BLaER1 (cell line): Measurements from ENCODE around the gene PAX8.
A peak's percentile ranks its signal among the peaks of the same experiment; 100 is the strongest.

ENCODE experiments used
- H3K27ac ChIP-seq: shearing (Covaris generic); formaldehyde crosslinking; 2 replicates; pipeline ENCODE4 v1.8.1; 2022
- H3K27me3 ChIP-seq: shearing (Covaris generic); formaldehyde crosslinking; 2 replicates; pipeline ENCODE4 v1.8.1; 2022
- H3K36me3 ChIP-seq: shearing (Covaris generic); formaldehyde crosslinking; 2 replicates; pipeline ENCODE4 v1.8.1; 2022
- H3K4me1 ChIP-seq: shearing (Covaris generic); formaldehyde crosslinking; 2 replicates; pipeline ENCODE4 v1.8.1; 2022
- H3K4me2 ChIP-seq: shearing (Covaris generic); formaldehyde crosslinking; 2 replicates; pipeline ENCODE4 v1.8.1; 2022
- H3K4me3 ChIP-seq: shearing (Covaris generic); formaldehyde crosslinking; 2 replicates; pipeline ENCODE4 v1.8.1; 2022
- H3K9ac ChIP-seq: shearing (Covaris generic); formaldehyde crosslinking; 2 replicates; pipeline ENCODE4 v1.8.1; 2022
- H3K9me3 ChIP-seq: shearing (Covaris generic); formaldehyde crosslinking; 2 replicates; pipeline ENCODE4 v1.8.1; 2022
- H4K20me1 ChIP-seq: shearing (Covaris generic); formaldehyde crosslinking; 2 replicates; pipeline ENCODE4 v1.8.1; 2022
- Cebpa-rat ChIP-seq: shearing (Covaris generic); IDR thresholded peaks from 2 replicates; pipeline ENCODE4 v1.8.1; 2022

Gene PAX8

DNA sequence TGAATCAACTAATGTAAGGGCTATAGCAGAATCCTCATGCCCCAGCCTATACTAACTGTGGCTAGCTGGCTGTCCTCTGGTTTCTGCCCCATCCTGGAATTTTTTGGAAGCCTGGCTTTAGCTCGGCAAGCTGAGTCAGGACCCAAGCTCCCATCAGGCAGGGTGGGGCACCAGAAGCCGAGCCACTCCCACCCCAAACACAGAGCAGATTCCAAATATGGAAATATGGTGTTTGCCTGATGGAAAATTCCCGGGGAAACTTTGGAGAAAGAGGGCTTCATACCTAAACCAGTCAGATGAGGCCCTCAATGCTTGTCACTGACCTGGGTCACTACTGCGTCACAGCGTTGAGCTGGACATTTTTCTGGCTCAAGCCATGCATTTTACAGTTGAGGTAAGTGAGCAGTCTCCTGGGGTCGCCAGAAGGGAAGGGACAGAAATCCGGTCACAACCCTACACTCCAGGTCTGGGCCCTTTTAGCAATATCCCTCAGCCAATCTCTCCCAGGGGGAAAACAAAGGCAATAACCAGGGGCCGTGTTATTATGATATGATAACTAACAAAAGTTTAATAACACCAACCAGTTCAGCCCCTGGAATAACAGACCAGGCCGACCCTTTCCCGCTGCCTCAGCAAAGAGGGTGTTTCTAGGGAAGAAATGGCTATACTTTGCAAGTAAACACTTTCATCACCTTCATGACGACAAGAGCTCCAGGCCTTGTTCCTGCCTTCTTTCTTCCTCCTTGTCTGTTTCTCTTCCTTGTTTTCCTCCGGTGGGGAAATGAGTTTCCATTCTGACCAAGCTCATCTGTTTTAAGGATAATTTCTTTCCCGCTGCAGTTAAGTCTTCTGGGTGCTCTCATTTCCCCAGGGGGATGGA lies 67.3 kb downstream of the PAX8 start:
- no peak for TF ChIP-seq Cebpa-rat
- Histone ChIP-seq H3K27ac (no peak overlapping the region), H3K4me2 (peak overlapping the region; percentile 55)

GRCh38 chr2:113209646-113210171 lies 69.0 kb downstream of the PAX8 start:
- Histone ChIP-seq H4K20me1 (no peaks in the 10 kb centered on the region), H3K4me3 (no peak overlapping the region), H3K36me3 (no peaks in the 10 kb centered on the region), H3K9ac (no peak overlapping the region), H3K27ac (no peak overlapping the region), H3K4me1 (peaks cover 48% of the 10 kb centered on the region), H3K4me2 (peak overlapping the region; percentile 43), H3K27me3 (peaks cover 8% of the 10 kb centered on the region; the same call in 1 of the 2 replicates), H3K9me3 (no peaks in the 10 kb centered on the region)
- TF ChIP-seq Cebpa-rat = no peak

More for the DNA sequence above, 67.3 kb downstream of the PAX8 start:
- Histone ChIP-seq H4K20me1 (no peaks in the 10 kb centered on the region), H3K9me3 (no peaks in the 10 kb centered on the region), H3K9ac (no peak overlapping the region), H3K27me3 (peaks cover 8% of the 10 kb centered on the region; the same call in 1 of the 2 replicates), H3K4me3 (no peak overlapping the region), H3K4me1 (peaks cover 60% of the 10 kb centered on the region), H3K36me3 (no peaks in the 10 kb centered on the region)

DNA sequence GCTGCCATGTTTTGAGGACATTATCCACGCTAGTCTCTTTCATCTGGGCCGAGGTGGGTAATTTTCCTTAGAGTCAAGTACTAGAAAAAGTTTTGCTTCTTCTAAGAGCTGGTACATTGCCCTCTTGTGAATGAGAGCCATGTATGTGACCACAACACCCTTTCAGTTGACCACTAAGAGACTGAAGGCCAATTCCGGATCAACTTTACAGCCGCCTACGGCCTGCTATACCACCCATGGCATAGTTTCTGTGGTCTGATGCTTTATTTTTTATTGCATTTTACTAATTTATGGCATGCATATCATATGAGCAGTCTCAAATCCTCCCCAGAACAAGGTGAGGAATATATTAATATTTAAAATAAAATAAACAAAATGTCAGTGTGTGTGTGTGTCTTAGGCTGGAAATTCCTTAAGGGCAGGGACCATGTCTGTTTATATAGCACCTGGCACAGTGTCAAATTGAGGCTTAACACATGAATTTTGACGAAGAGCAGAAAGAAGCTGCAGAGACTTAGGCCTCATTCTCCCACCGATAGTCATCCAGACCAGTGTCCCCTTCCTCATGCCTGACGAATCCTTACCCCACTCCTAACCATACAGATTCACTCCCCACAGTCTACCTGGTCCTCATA lies 69.6 kb downstream of the PAX8 start:
- H4K20me1 ChIP-seq = no peaks in the 10 kb centered on the region
- H3K4me3 ChIP-seq = no peak overlapping the region
- no peak overlapping the region for H3K9ac ChIP-seq
- no peak for TF ChIP-seq Cebpa-rat
- H3K4me2 ChIP-seq = peak overlapping the region; percentile 34; the same call in 1 of the 2 replicates
- H3K27ac ChIP-seq = no peak overlapping the region
- no peaks in the 10 kb centered on the region for H3K9me3 ChIP-seq
- peaks cover 46% of the 10 kb centered on the region for H3K4me1 ChIP-seq
- H3K36me3 ChIP-seq = no peaks in the 10 kb centered on the region
- peaks cover 8% of the 10 kb centered on the region; the same call in 1 of the 2 replicates for H3K27me3 ChIP-seq

DNA sequence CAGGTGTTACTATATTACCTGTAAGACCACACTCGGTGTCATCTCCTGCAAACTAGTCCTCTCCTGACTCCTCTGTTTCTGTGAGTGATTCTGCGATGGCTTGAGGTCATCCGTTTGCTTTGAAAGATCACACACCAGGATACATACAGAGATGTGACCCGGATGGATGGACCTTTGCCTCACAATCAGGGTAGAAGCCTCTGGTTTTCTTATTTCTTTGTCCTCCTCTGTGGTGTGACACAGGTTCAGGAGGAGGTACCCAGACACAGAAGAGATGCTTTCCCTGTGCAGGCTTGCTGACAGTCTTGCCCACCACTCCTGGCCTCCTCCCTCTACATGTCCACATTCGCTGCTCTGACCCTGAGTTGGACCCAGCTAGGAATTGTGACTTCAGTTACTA lies 70.3 kb downstream of the PAX8 start:
- no peak overlapping the region for H3K4me3 ChIP-seq
- H3K27me3 ChIP-seq = peaks cover 8% of the 10 kb centered on the region; the same call in 1 of the 2 replicates
- H4K20me1 ChIP-seq = no peaks in the 10 kb centered on the region
- H3K9ac ChIP-seq = no peak overlapping the region
- no peak overlapping the region for H3K4me2 ChIP-seq
- peaks cover 46% of the 10 kb centered on the region for H3K4me1 ChIP-seq
- no peak overlapping the region for H3K27ac ChIP-seq
- H3K9me3 ChIP-seq = no peaks in the 10 kb centered on the region
- H3K36me3 ChIP-seq = no peaks in the 10 kb centered on the region
- TF ChIP-seq Cebpa-rat = no peak

DNA sequence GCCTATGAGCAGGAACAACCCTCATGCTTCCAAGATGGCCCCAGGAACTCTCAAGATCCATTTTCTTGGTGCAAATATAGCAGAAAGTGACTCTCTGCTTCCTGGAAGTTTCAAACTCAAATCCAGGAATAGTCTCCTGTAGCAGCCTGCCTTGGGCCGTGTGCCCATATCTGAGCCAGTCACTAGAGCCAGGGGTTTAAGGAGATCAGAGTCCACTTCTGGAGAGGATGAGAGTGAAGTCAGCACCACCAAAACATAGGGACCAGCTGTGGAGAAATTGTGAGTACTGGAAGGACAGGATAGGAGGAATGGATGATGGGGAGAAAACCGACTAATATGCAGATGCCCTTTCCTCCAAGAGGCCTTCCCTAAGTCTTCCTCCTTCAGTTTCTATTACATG lies 71.7 kb downstream of the PAX8 start:
- Histone ChIP-seq H3K36me3 (no peaks in the 10 kb centered on the region), H3K4me1 (peaks cover 46% of the 10 kb centered on the region), H3K9me3 (no peaks in the 10 kb centered on the region), H3K4me2 (no peak overlapping the region), H4K20me1 (no peaks in the 10 kb centered on the region), H3K27me3 (peaks cover 8% of the 10 kb centered on the region; the same call in 1 of the 2 replicates), H3K4me3 (no peak overlapping the region), H3K9ac (no peak overlapping the region), H3K27ac (no peak overlapping the region)
- no peak for TF ChIP-seq Cebpa-rat

- peaks cover 46% of the 10 kb centered on the region for H3K4me1 ChIP-seq
- H3K36me3 ChIP-seq = peaks cover 5% of the 10 kb centered on the region
These were observed 72.5 kb downstream of the PAX8 start for GRCh38 chr2:113206251-113206650.

GRCh38 chr2:113203901-113204519 lies 74.7 kb downstream of the PAX8 start:
- Histone ChIP-seq H3K4me2 (0 out of 2 replicates have a peak overlapping the region, but pooled peaks have one; percentile 77), H3K27me3 (no peaks in the 10 kb centered on the region), H3K27ac (no peak overlapping the region), H3K9me3 (no peaks in the 10 kb centered on the region), H3K4me1 (peaks cover 38% of the 10 kb centered on the region), H4K20me1 (no peaks in the 10 kb centered on the region), H3K4me3 (no peak overlapping the region), H3K9ac (no peak overlapping the region), H3K36me3 (peaks cover 25% of the 10 kb centered on the region)
- TF ChIP-seq Cebpa-rat = no peak

More at GRCh38 chr2:113206251-113206650, 72.5 kb downstream of the PAX8 start:
- TF ChIP-seq Cebpa-rat = no peak
- H3K9ac ChIP-seq = no peak overlapping the region
- no peak overlapping the region for H3K27ac ChIP-seq
- H3K4me2 ChIP-seq = no peak overlapping the region
- H3K4me3 ChIP-seq = no peak overlapping the region
- peaks cover 8% of the 10 kb centered on the region; the same call in 1 of the 2 replicates for H3K27me3 ChIP-seq
- H4K20me1 ChIP-seq = no peaks in the 10 kb centered on the region
- no peaks in the 10 kb centered on the region for H3K9me3 ChIP-seq

DNA sequence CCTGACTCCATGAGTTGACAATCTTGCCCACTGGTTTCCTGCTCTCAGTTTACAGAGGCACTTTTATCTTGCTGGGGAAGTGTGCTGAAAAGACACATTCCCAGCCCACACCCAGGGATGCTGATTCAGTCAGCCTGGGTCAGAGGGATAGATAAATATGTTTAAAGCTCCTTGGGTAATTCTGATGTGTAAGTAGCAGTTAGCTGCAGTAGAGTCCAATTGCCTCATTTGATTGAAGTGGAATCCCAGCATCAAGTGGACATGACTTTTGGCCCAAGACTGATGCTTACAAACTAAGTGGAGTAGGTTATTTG lies 75.5 kb downstream of the PAX8 start:
- peak overlapping the region; percentile 54; the same call in 1 of the 2 replicates for H3K9ac ChIP-seq
- H3K27me3 ChIP-seq = no peaks in the 10 kb centered on the region
- H3K9me3 ChIP-seq = no peaks in the 10 kb centered on the region
- no peak overlapping the region for H3K4me3 ChIP-seq
- H3K36me3 ChIP-seq = peaks cover 32% of the 10 kb centered on the region
- no peaks in the 10 kb centered on the region for H4K20me1 ChIP-seq
- peak overlapping the region; percentile 77 for H3K4me2 ChIP-seq
- H3K4me1 ChIP-seq = peaks cover 44% of the 10 kb centered on the region
- peak overlapping the region; percentile 83 for H3K27ac ChIP-seq
- no peak for TF ChIP-seq Cebpa-rat

DNA sequence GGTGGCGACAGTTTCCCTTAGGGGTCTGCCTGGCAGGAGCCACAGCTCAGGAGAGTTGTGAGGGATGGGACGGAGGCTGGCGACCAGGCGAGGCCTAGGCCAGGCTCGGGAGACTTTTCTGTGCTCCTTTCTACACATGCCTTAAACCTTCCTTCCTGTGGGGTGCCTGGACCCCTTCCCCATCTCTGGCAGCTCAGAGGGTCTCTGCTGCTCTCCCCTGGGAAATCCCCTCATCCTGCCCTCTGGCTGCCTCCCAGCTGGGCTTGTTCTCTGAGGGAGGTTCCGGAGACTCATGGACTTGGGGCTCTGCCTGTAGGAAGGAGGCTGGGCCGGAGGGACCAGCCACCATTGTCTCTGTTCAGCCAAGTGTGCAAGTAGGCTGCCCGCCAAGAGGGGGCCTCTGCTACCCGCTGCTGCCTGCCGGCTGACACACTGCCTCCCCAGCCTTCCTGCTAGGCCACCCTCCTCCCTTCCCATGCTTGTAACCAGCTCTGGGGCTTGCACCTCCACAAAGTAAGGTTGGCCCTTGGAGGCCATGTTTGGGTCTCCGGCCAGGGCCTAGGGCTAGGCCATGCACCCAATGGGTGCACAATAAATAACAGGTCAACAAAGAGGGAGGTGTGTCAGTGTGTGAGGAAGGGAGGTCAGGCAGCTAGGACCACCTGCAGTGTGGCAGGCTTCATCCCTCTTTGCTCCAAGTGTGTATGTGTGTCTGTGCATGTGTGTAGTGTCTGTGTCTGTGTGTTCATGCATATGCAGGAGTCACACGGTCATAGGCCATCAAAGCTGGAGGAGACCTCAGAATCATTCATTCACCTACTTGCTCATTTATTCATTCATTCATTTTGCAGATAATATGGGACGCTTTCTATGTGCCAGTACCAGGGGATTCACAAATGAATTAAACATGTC lies 76.2 kb downstream of the PAX8 start:
- peak overlapping the region; percentile 83 for H3K27ac ChIP-seq
- H3K36me3 ChIP-seq = peaks cover 39% of the 10 kb centered on the region
- H3K4me3 ChIP-seq = no peak overlapping the region
- TF ChIP-seq Cebpa-rat = no peak
- no peaks in the 10 kb centered on the region for H3K27me3 ChIP-seq
- H3K4me2 ChIP-seq = peak overlapping the region; percentile 77
- H3K9ac ChIP-seq = peak overlapping the region; percentile 54; the same call in 1 of the 2 replicates
- peaks cover 50% of the 10 kb centered on the region for H3K4me1 ChIP-seq
- H4K20me1 ChIP-seq = no peaks in the 10 kb centered on the region
- H3K9me3 ChIP-seq = no peaks in the 10 kb centered on the region
